ENCODE measurements around the gene ABCA12. TPM values are rescaled to one million over a fixed set of nuclear protein-coding genes. Genes with fewer than 3 reads are reported as not detected.

The ABCA12 gene
- total RNA-seq, 3 donors from 2014 or later: 3.6 to 4.0 TPM; not detected in 1

DNA sequence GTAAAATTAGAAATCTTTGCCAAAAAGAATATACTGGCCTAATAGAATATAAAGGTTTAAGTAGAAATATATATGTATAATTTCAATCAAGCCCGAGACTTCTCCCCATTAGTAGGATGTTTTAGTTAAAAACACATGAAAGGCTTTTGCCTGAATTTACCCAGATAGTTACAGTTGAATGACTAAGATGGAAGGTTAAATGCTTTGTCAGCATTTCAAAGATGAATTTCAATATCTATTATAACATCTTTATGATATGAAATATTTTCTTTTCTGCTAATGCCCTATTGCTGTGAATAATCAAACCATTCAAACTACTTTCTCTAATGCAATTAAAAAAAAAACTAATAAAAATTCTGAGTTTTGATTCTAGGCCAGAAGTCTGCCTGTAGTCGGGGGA lies 18.0 kb upstream of the ABCA12 start:
- no peak for DNase-seq (ENCODE audit: low spot score in 2 of 2)
- no peak for TF ChIP-seq POLR2AphosphoS5 (IDR thresholded peaks at IDR 0.05)
- TF ChIP-seq, protein P1, sequence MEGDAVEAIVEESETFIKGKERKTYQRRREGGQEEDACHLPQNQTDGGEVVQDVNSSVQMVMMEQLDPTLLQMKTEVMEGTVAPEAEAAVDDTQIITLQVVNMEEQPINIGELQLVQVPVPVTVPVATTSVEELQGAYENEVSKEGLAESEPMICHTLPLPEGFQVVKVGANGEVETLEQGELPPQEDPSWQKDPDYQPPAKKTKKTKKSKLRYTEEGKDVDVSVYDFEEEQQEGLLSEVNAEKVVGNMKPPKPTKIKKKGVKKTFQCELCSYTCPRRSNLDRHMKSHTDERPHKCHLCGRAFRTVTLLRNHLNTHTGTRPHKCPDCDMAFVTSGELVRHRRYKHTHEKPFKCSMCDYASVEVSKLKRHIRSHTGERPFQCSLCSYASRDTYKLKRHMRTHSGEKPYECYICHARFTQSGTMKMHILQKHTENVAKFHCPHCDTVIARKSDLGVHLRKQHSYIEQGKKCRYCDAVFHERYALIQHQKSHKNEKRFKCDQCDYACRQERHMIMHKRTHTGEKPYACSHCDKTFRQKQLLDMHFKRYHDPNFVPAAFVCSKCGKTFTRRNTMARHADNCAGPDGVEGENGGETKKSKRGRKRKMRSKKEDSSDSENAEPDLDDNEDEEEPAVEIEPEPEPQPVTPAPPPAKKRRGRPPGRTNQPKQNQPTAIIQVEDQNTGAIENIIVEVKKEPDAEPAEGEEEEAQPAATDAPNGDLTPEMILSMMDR (IDR thresholded peaks at IDR 0.05): no peak
- TF ChIP-seq POLR2A (IDR thresholded peaks at IDR 0.05): no peak
- Histone ChIP-seq H3K36me3 (no peaks in the 10 kb centered on the region), H3K9me3 (peaks cover 0 to 3% of the 10 kb centered on the region in 2 donors), H3K27ac (no peak overlapping the region), H3K4me1 (no peaks in the 10 kb centered on the region), H3K4me3 (no peak overlapping the region), H3K27me3 (no peaks in the 10 kb centered on the region)
- intact Hi-C loops (cut with DNase I; ENCODE audit: low total_unique reads): no loop called here

DNA sequence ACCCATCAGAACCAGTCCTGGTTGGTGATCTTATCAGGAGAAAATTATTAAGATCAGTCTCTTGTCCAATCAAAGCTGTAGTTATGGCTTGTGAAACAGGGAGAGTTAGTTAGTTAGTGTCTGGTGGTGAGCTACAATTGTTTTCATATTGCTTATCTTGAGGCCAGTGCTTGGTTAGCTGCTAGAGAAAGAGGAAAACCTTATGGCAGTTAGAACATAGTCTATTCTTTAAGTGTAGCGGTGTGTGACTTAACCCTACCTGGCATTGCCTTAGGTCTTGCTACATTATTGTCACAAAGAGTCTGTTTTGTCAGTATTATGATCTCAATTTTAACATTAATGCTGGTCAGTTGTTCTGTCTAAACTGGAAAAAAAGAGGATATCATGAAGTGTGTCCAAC lies 11.5 kb upstream of the ABCA12 start:
- DNase-seq (ENCODE audit: low spot score in 2 of 2): no peak
- no peaks in the 10 kb centered on the region for H3K4me1 ChIP-seq
- H3K27me3 ChIP-seq: no peaks in the 10 kb centered on the region
- no peaks in the 10 kb centered on the region for H3K9me3 ChIP-seq
- H3K36me3 ChIP-seq: no peaks in the 10 kb centered on the region
- intact Hi-C loops (cut with DNase I; ENCODE audit: low total_unique reads): no loop called here
- H3K27ac ChIP-seq: no peak overlapping the region
- TF ChIP-seq, protein P1 (IDR thresholded peaks at IDR 0.05): no peak
- TF ChIP-seq POLR2AphosphoS5 (IDR thresholded peaks at IDR 0.05) (no peak), POLR2A (IDR thresholded peaks at IDR 0.05) (no peak)
- no peak overlapping the region for H3K4me3 ChIP-seq

DNA sequence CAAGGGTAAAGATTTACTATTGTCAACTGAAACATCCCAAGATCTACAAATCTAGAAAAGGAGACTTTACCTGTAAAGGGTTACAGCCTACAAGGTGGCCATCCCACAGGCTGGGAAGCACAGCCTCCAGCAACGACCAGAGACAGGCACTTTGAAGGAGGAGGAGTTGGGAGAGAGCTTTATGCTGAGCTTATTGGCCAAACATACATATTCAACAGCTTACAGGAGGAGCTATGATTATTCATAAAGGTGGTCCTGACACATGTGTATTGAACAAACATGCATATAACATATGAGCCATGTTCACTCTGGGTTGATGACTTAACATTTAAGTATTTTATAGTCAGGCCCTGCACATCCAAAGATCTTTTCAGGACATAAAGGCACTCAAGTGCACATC lies 11.1 kb upstream of the ABCA12 start:
- no peak for DNase-seq (ENCODE audit: low spot score in 2 of 2)
- intact Hi-C loops (cut with DNase I; ENCODE audit: low total_unique reads): no loop called here
- TF ChIP-seq, protein P1 (IDR thresholded peaks at IDR 0.05): no peak
- TF ChIP-seq POLR2AphosphoS5 (IDR thresholded peaks at IDR 0.05): no peak
- TF ChIP-seq POLR2A (IDR thresholded peaks at IDR 0.05): no peak

DNA sequence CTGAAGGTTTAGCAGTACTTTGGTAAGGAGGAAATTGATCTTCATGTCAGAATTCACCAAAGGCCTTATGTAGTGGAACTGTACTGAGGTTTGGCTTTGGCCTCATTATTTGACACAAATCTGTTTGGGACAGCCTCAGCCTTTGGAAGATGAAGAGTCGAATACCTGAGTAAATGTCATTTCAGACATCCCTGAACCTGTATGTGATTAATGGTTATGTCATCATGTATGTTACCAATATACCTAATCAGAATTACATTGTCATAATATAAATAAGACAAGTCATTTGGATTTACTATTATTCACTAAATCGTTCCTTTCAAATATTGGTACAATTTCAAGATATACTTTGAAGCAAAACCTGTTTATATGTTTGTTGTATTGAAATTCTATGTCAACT lies 10.6 kb upstream of the ABCA12 start:
- no peaks in the 10 kb centered on the region for H3K9me3 ChIP-seq
- TF ChIP-seq POLR2A (IDR thresholded peaks at IDR 0.05): no peak
- no peak for TF ChIP-seq POLR2AphosphoS5 (IDR thresholded peaks at IDR 0.05)
- TF ChIP-seq, protein P1 (IDR thresholded peaks at IDR 0.05): no peak
- H3K27me3 ChIP-seq: no peaks in the 10 kb centered on the region
- no peak overlapping the region for H3K27ac ChIP-seq
- no peaks in the 10 kb centered on the region for H3K36me3 ChIP-seq
- H3K4me1 ChIP-seq: no peaks in the 10 kb centered on the region
- no peak overlapping the region for H3K4me3 ChIP-seq
- DNase-seq (ENCODE audit: low spot score in 2 of 2): no peak
- intact Hi-C loops (cut with DNase I; ENCODE audit: low total_unique reads): no loop called here

More for the DNA sequence above, 11.1 kb upstream of the ABCA12 start:
- H3K9me3 ChIP-seq: no peaks in the 10 kb centered on the region
- H3K4me1 ChIP-seq: no peaks in the 10 kb centered on the region
- no peak overlapping the region for H3K4me3 ChIP-seq
- H3K27ac ChIP-seq: no peak overlapping the region
- no peaks in the 10 kb centered on the region for H3K27me3 ChIP-seq
- H3K36me3 ChIP-seq: no peaks in the 10 kb centered on the region

DNA sequence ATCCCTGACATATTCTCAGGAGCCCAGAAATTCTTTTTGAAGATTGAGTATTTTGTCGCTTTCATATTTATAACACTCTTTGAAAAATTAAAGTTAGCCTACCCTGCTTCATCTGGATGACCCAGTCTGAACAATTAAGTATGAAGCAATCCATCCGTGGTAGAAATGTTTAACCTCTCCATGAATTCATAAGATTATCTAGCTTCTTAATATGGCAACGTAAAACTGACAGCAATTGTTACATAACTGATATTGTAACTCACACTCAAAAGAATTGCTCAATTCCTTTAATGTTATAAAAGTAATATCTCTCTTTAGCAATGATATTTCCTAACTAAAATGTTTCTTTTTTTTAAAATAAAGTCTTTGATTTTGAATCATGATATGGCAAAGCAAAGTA lies 7.2 kb upstream of the ABCA12 start:
- Histone ChIP-seq H3K27ac (no peak overlapping the region), H3K36me3 (no peaks in the 10 kb centered on the region), H3K4me3 (no peak overlapping the region), H3K4me1 (no peaks in the 10 kb centered on the region), H3K27me3 (no peaks in the 10 kb centered on the region), H3K9me3 (no peaks in the 10 kb centered on the region)
- no peak for DNase-seq (ENCODE audit: low spot score in 2 of 2)
- TF ChIP-seq, protein P1 (IDR thresholded peaks at IDR 0.05): no peak
- TF ChIP-seq POLR2A (IDR thresholded peaks at IDR 0.05) (no peak), POLR2AphosphoS5 (IDR thresholded peaks at IDR 0.05) (no peak)
- intact Hi-C loops (cut with DNase I; ENCODE audit: low total_unique reads): no loop called here
